Thyroid gland (tissue), 4 donors: ENCODE measurements around the gene OTOG. TPM values are rescaled to one million over a fixed set of nuclear protein-coding genes. Genes with fewer than 3 reads are reported as not detected.

Experiments used
- DNase-seq, 2 donors: peaks; one replicate each; pipeline ENCODE4 v3.0.0-alpha.2; 2019
- H3K27ac ChIP-seq, 3 donors: fragments of 200-600 bp; sonication (generic); 1 replicate in 2 of 3; 2 replicates in 1 of 3; pipeline ENCODE4 v1.5.1; 2016 to 2019; ENCODE audit warnings: mild to moderate bottlenecking in 1 of 3, moderate library complexity in 1 of 3
- H3K27me3 ChIP-seq: fragments of 200-600 bp; sonication (generic); one replicate; pipeline ENCODE4 v1.5.1; 2019
- H3K36me3 ChIP-seq, 2 donors: fragments of 200-600 bp; sonication (generic); one replicate each; pipeline ENCODE4 v1.5.1; 2016 to 2019
- H3K4me1 ChIP-seq, 2 donors: fragments of 200-600 bp; sonication (generic); one replicate each; pipeline ENCODE4 v1.5.1; 2017 to 2019
- H3K4me3 ChIP-seq, 3 donors: fragments of 200-600 bp; sonication (generic); replicated peaks in 1 of 3; 1 replicate in 2 of 3; 2 replicates in 1 of 3; pipeline ENCODE4 v1.5.1; 2016; ENCODE audit warnings: mild to moderate bottlenecking in 1 of 3
- H3K9me3 ChIP-seq: fragments of 200-600 bp; sonication (generic); one replicate; pipeline ENCODE4 v1.5.1; 2017
- POLR2A ChIP-seq, 2 donors: fragments of 450-650 bp; IDR thresholded peaks; one replicate each; pipeline ENCODE4 v1.6.1; 2017; ENCODE audit warnings: antibody characterized with exemption in 2 of 2, mild to moderate bottlenecking in 2 of 2, moderate library complexity in 1 of 2
- WGBS, 2 donors: methylation state at CpG; one replicate each; pipeline ENCODE4 v1.1.5; 2017; 5-methylcytosine and 5-hydroxymethylcytosine counted together
- intact Hi-C: fragments of 100-400 bp; cut with DNase I; formaldehyde crosslinking; loops from one replicate; pipeline ENCODE4 v1.15.1; 2023
- total RNA-seq, 4 donors: library from RNA; depleted of rRNA; stranded (reverse); fragments of >200 nt; gene quantifications; one replicate each; pipeline ENCODE4 v1.2.3, GENCODE V29; 2016
- TF ChIP-seq, protein P1 (sequence below), 6 experiments: fragments of 200-600 bp in 3 of 6; fragments of 450-650 bp in 3 of 6; sonication (generic) in 3 of 6; IDR thresholded peaks; one replicate each; pipeline ENCODE4 v1.5.1; 2016 to 2019; ENCODE audit warnings: antibody characterized with exemption in 6 of 6, mild to moderate bottlenecking in 2 of 6, inconsistent platforms in 1 of 6, moderate library complexity in 1 of 6

OTOG gene
- total RNA-seq, 4 donors from 2014 or later, result not detected

- Histone ChIP-seq H3K4me1 (no peaks in the 10 kb centered on the region), H3K27me3 (no peaks in the 10 kb centered on the region), H3K36me3 (no peaks in the 10 kb centered on the region), H3K9me3 (no peaks in the 10 kb centered on the region), H3K4me3 (no peak overlapping the region), H3K27ac (no peak overlapping the region)
- no peak for DNase-seq
- 56 to 70% methylated on average over 2 of the region's 2 CpGs for WGBS, 2 donors
- TF ChIP-seq, protein P1, sequence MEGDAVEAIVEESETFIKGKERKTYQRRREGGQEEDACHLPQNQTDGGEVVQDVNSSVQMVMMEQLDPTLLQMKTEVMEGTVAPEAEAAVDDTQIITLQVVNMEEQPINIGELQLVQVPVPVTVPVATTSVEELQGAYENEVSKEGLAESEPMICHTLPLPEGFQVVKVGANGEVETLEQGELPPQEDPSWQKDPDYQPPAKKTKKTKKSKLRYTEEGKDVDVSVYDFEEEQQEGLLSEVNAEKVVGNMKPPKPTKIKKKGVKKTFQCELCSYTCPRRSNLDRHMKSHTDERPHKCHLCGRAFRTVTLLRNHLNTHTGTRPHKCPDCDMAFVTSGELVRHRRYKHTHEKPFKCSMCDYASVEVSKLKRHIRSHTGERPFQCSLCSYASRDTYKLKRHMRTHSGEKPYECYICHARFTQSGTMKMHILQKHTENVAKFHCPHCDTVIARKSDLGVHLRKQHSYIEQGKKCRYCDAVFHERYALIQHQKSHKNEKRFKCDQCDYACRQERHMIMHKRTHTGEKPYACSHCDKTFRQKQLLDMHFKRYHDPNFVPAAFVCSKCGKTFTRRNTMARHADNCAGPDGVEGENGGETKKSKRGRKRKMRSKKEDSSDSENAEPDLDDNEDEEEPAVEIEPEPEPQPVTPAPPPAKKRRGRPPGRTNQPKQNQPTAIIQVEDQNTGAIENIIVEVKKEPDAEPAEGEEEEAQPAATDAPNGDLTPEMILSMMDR (IDR thresholded peaks at IDR 0.05), result no peak
- TF ChIP-seq POLR2A (IDR thresholded peaks at IDR 0.05), result no peak
- intact Hi-C loops, result no loop called here
These were observed 144.5 kb downstream of the OTOG start for GRCh38 chr11:17691550-17691949.

GRCh38 chr11:17691976-17692375 lies 144.9 kb downstream of the OTOG start:
- Histone ChIP-seq H3K27me3 (no peaks in the 10 kb centered on the region), H3K36me3 (no peaks in the 10 kb centered on the region), H3K27ac (no peak overlapping the region), H3K4me3 (no peak overlapping the region), H3K9me3 (no peaks in the 10 kb centered on the region), H3K4me1 (no peaks in the 10 kb centered on the region)
- intact Hi-C loops, result no loop called here
- no peak for DNase-seq
- 61 to 67% methylated on average over 10 of the region's 10 CpGs for WGBS, 2 donors
- TF ChIP-seq, protein P1 (IDR thresholded peaks at IDR 0.05), result no peak

DNA sequence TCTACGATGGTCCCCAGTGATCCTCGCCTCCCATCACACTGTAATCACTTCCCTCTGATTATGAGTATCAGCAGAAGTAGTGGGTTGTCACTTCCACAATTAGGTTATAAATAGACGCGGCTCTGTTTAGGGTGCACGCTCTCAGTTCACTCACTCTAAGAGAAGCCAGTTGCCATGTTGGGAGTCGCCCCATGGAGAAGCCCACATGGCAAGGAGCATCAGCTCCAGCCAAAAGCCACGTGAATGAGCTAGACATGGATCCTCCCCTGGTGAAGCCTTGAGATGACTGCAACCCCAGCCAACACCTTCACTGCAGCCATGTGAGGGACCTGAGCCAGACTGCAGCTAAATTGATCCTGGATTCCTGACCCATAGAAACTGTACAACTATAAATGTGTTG lies 145.9 kb downstream of the OTOG start:
- H3K36me3 ChIP-seq, result no peaks in the 10 kb centered on the region
- H3K27me3 ChIP-seq, result no peaks in the 10 kb centered on the region
- WGBS, 2 donors, result 80 to 90% methylated on average over 7 of the region's 7 CpGs
- TF ChIP-seq, protein P1 (IDR thresholded peaks at IDR 0.05), result no peak
- TF ChIP-seq POLR2A (IDR thresholded peaks at IDR 0.05), result no peak
- no peak overlapping the region for H3K4me3 ChIP-seq
- intact Hi-C loops, result no loop called here
- no peaks in the 10 kb centered on the region for H3K9me3 ChIP-seq
- no peak overlapping the region for H3K27ac ChIP-seq
- H3K4me1 ChIP-seq, result no peaks in the 10 kb centered on the region
- no peak for DNase-seq

DNA sequence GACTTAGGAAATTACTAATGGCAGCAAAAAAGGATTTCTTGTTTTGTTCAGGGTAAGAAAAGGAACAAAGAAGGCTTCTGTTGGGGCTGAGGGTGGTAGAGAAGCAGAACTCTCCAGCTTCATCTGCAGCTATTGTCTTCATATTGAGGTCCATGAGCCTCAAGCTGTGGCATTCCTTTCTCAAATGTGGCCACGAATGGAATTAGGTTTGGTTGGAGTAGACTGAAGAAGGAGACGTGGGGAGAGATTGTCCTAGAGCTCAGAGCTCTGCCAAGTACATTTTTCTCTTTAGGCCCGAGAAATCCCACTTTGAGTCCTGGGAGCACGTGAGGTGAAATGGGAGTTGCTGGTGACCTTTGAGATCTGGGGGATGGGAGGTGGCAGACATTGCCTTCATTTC lies 146.5 kb downstream of the OTOG start:
- Histone ChIP-seq H3K4me3 (no peak overlapping the region), H3K36me3 (no peaks in the 10 kb centered on the region), H3K27ac (no peak overlapping the region), H3K9me3 (no peaks in the 10 kb centered on the region), H3K4me1 (no peaks in the 10 kb centered on the region), H3K27me3 (no peaks in the 10 kb centered on the region)
- no peak for DNase-seq
- TF ChIP-seq, protein P1 (IDR thresholded peaks at IDR 0.05), result no peak
- TF ChIP-seq POLR2A (IDR thresholded peaks at IDR 0.05), result no peak
- whole genome bisulfite sequencing, 2 donors, result 72 to 77% methylated on average over 4 of the region's 4 CpGs
- intact Hi-C loops, result no loop called here

- DNase-seq, result no peak
- 85 to 91% methylated on average over 10 of the region's 10 CpGs for WGBS, 2 donors
- Histone ChIP-seq H3K27ac (no peak overlapping the region), H3K9me3 (no peaks in the 10 kb centered on the region), H3K4me3 (no peak overlapping the region), H3K27me3 (no peaks in the 10 kb centered on the region), H3K36me3 (no peaks in the 10 kb centered on the region), H3K4me1 (no peaks in the 10 kb centered on the region)
- TF ChIP-seq, protein P1 (IDR thresholded peaks at IDR 0.05), result no peak
- no peak for TF ChIP-seq POLR2A (IDR thresholded peaks at IDR 0.05)
- intact Hi-C loops, result no loop called here
These were observed 147.5 kb downstream of the OTOG start for GRCh38 chr11:17694494-17695110.
